GM18498 (cell line): ENCODE measurements around the gene NEU2.
"Not testable (repeated sequence)": the region's sequence is repeated elsewhere in the genome, so short reads cannot be mapped to it uniquely, and the experiment has no call there.

Experiments used
- ATAC-seq: cut with Tn5 transposase; IDR thresholded peaks from one replicate; pipeline ENCODE4 v1.9.1; 2021; ENCODE audit warnings: mild to moderate bottlenecking, moderate library complexity; ENCODE audit not compliant: unreplicated experiment

NEU2 gene

GRCh38 chr2:233033672-233034071, 1.2 kb downstream of the NEU2 start:
- no peak for ATAC-seq

DNA sequence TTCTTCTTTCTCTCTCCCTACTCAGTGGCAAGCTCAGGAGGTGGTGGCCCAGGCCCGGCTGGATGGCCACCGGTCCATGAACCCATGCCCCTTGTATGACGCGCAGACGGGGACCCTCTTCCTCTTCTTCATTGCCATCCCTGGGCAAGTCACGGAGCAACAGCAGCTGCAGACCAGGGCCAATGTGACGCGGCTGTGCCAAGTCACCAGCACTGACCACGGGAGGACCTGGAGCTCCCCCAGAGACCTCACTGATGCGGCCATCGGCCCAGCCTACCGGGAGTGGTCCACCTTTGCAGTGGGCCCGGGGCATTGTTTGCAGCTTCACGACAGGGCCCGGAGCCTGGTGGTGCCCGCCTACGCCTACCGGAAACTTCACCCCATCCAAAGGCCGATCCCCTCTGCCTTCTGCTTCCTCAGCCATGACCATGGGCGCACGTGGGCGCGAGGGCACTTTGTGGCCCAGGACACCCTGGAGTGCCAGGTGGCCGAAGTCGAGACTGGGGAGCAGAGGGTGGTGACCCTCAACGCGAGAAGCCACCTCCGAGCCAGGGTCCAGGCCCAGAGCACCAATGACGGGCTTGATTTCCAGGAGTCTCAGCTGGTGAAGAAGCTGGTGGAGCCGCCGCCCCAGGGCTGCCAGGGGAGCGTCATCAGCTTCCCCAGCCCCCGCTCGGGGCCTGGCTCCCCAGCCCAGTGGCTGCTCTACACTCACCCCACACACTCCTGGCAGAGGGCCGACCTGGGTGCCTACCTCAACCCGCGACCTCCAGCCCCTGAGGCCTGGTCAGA, 1.8 kb downstream of the NEU2 start:
- no peak for ATAC-seq

DNA sequence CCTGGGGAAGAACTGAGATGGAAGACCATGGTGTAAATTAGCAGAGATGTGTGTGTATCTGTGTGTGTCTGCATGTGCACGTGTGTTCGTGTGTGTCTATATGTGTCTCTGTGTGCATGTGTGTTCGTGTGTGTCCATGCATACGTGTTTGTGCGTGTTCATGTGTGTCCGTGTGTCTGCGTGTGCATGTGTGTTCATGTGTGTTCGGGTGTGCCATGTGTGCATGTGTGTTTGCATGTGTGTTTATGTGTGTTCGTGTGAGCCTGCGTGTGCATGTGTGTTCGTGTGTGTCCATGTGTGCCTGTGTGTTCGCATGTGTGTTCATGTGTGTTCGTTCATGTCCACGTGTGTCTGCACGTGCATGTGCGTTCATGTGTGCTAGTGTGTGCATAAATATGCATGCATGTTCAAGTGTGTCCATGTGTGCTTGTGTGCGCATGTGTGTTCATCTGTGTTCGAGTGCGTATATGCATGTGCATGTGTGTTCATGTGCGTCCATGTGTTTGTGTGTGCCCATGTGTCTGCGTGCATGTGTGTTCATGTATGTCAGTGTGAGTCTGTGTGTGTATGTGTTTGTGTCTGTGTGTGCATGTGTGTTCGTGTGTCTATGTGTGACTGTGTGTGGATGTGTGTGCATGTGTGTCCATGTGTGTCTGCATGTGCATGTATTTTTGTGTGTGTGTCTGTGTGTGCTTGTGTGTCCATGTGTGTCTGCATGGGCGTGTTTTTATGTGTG, 3.1 kb downstream of the NEU2 start:
- no peak for ATAC-seq

- no peak for ATAC-seq
Observed at GRCh38 chr2:233036162-233036838, 3.8 kb downstream of the NEU2 start.

- no peak for ATAC-seq
Observed at GRCh38 chr2:233037078-233037477, 4.6 kb downstream of the NEU2 start.

GRCh38 chr2:233039212-233039845, 6.9 kb downstream of the NEU2 start:
- no peak for ATAC-seq

DNA sequence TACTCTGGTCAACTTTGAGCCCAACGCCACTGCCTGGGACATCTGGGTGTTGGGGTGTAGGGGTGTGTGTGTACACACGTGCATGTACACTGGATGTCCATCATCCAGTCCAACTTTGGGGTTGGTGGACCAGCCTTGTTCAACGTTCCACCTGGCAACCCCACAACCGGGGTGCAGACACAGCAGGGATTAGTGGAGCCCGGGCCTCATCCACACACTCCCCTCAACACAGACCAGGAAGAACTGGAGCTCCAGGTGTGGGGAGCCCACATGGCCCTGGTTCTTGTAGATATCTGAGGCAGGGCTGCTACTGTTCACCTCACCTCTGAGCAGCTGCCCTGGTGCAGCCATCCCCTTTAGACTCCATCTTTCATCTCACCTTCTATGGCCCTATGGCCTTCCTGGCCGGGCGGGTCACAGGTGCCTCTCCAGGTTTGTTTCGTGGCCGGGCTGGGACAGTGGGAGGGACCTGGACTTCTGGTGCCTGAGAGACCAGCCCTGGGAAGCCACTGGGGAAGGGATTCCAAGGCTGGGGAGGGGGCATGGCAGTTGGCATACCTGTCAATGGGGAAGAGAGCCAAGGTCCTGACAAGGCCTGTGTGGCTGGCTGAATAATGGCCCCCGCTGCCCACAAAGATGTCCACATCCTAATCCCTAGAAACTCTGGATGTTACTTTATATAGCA, 7.5 kb downstream of the NEU2 start:
- no peak for ATAC-seq

- ATAC-seq: no peak
Observed at GRCh38 chr2:233040571-233040970, 8.1 kb downstream of the NEU2 start.

DNA sequence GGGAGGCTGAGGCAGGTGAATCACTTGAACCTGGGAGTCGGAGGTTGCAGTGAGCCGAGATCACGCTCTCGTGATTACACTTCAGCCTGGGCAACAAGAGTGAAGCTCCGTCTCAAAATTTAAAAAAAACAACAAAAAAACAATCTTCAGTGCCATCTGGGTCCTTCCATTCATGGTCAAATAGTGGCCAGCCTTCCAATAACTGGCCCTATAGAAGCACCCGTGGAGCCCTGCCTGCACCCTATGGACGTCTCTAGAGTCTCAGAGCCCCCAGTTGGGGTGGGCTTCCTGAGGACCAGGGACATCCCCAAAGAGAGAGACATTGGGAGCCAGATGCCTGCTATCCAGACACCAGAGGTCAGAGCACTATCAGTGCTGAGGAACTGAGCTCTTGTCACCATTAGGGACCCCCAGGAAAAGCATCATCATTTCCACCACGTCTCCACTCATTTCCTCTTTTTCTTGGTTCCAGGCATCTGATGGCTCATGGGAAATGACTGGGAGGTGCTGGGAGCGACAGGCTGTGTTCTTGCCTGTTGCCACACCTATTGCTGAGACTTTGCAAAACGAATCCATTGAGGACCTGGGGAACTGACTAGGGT, 9.4 kb downstream of the NEU2 start:
- no peak for ATAC-seq

GRCh38 chr2:233042549-233042948, 10.1 kb downstream of the NEU2 start:
- ATAC-seq: no peak

GRCh38 chr2:233044974-233045605, 12.6 kb downstream of the NEU2 start:
- ATAC-seq: no peak

- ATAC-seq: no peak
Observed at GRCh38 chr2:233047206-233047605, 14.7 kb downstream of the NEU2 start.

GRCh38 chr2:233047667-233048066, 15.2 kb downstream of the NEU2 start:
- ATAC-seq: no peak

DNA sequence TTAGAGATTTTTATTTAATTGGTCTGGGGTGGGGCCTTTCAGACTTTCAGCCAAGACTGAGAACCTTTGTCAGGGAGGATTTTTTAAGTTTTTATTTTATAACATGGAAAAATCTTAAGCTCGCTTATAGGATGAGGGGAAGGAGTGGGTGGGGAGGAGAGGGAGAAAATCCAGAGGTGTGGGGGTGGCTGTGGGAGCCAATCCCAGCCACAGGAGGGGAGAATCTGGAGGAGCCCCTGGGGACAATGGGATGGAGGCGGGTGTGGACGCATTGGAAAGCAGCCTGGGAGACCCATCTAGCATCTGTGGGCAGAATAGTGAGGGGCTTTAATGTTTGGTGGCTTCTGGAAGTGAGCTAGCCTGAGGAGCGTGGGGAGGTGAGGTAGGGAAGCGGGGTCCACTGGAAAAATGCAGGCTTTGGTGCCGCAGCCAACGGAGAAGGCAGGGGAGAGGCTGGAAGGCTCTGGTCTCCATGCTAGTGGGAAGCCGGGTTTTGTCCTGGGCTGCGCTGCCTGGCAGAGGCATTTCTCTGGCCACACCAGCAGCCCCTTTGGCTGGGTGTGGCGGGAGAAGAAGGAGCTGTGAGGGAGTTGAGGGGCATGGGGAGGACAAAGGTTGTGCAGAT, 16.2 kb downstream of the NEU2 start:
- no peak for ATAC-seq

DNA sequence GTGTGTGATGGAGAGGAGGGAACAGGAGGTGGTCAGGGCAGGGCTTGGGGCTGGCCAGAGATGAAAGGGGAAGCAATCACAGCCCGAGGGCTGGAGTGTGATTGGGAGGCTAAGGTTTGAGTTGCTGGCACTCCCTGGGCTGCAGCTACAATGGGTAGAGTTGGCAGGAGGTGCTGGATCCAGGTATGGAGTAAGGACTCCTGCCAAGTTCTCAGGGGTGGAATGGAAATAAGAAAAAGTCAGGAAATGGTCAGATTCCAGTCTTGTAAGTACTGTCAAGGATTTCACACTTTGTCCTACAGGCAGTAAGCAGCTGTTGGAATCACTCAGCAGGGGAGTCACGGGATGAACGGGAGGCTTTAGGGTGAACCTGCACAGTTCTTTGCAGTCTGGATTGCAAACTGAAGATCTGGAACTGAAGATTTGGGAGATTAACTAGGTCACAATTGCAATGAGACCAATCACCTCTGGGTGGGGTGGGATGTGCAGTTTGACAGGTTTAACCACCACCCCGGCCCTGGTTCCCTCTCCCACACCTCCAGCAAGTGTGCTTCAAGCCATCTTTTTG, 16.8 kb downstream of the NEU2 start:
- no peak for ATAC-seq

DNA sequence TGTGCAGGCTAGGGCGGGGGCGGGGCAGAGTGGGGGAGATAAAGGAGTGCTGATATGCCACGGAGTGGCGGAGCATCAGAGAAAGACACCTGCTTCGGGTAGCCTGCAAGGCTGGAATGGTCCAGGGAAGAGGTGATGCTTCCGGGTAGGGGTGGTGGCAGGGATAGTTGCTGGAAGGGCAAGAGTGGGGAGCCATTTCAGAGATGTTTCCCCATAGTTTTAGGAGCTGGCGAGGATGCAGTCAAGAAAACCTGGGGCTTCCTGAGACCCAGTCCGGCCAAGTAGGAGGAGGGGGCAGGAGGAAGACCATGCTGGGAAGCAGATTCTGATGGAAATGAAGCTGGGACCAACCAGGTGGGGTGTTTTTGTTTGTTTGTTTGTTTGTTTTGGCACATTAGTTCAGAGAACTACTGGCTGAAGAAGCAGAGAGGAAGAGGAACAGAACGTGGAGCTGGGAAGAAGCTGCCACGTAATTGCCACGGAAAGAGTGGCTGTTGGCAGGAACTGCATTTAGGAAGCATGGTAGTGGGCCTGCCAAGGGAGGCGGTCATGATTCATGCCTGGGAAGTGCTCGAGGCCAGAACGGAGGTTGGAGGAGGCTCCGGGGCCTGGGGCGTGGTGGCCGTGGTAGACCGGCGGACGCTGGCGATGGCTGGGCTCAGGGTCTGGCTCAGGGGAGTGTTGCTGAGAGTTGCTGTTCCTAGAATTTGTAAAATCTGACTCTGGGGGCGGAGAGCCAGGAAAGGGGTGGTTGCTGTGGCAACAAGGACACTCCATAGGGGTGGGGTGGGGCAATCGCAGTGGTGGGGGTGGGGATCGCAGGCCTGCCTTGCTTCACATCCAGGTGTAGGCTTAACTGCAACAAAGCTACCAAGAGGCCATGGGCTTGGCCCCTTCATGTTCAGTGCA, 19.0 kb downstream of the NEU2 start:
- no peak for ATAC-seq

DNA sequence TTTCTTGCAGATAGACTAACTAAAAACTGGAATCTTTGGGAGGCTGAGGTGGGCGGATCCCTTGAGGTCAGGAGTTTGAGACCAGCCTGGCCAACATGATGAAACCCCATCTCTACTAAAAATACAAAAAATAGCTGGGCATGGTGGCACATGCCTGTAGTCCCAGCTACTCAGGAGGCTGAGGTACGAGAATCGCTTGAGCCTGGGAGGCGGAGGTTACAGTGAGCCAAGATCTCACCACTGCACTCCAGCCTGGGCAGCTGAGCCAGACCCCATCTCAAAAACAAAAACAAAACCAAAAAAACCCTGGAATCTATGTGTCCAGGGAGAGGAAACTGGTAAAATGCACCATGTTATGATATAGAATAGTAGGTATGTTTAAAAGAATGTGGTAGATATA, 20.0 kb downstream of the NEU2 start:
- not testable (repeated sequence) for ATAC-seq
